ENCODE data around the gene HIVEP3.

GRCh38 chr1:41837691-41838090, 81.0 kb downstream of the HIVEP3 start:
- no peak for TF ChIP-seq CTCF (IDR thresholded peaks at IDR 0.05; ENCODE audit: low read depth, low read length)
- no peak for TF ChIP-seq POLR2A (IDR thresholded peaks at IDR 0.05; ENCODE audit: extremely low read depth, insufficient read length)
- no peak for TF ChIP-seq MAX (IDR thresholded peaks at IDR 0.05; ENCODE audit: low read depth, low read length)
- no peak for TF ChIP-seq MYC (IDR thresholded peaks at IDR 0.05; ENCODE audit: low read depth, low read length)
